Peyer's patch (tissue), 4 donors: Measurements from ENCODE around the gene DDIT3.

Source experiments
- POLR2A ChIP-seq, 2 donors: fragments of 450-650 bp; IDR thresholded peaks; one replicate each; pipeline ENCODE4 v1.5.1; 2017; ENCODE audit warnings: antibody characterized with exemption in 2 of 2, mild to moderate bottlenecking in 2 of 2, moderate library complexity in 2 of 2
- TF ChIP-seq, protein P1 (sequence below), 6 experiments: fragments of 450-650 bp in 4 of 6; fragments of 200-600 bp in 2 of 6; sonication (generic) in 1 of 6; IDR thresholded peaks; one replicate each; pipeline ENCODE4 v1.5.1; 2017 to 2019; ENCODE audit warnings: antibody characterized with exemption in 6 of 6, mild to moderate bottlenecking in 3 of 6, moderate library complexity in 1 of 6

DNA sequence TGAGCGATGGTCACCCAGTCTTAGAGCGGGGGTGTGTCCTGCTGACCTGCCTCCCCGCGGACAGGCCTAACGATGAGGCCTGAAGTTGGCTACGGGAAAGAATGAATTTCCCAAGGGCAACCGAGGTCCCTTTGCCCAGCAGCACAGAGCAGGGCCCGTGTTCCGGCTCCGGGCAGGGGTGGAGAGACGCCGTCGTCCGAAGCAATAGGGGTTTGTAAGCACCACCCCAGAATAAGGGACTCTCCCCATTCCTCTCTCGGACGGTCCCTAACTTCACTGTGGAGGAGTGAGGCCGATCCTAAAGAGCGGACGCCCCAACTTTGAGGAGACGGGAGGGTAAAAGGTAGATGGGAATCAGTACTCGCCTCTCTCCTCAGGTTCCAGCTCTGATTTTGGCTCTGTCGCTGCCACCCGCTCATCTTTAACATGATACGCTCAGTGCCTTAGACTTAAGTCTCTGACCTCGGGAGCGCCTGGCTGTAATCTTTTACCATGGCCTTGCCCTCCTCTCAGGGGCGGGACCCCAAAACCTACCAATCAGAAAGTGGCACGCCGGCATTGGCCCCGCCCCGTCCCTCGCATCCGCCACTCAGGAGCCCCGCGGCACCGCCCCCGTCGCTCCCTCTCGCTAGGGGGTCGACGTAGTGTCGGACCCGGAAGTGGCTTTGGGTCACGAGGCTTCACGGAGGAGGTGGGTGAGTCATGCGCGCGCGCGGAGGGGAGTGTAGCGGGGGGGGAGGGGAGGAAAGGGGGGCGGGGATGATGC lies at the start of gene DDIT3:
- TF ChIP-seq, protein P1, sequence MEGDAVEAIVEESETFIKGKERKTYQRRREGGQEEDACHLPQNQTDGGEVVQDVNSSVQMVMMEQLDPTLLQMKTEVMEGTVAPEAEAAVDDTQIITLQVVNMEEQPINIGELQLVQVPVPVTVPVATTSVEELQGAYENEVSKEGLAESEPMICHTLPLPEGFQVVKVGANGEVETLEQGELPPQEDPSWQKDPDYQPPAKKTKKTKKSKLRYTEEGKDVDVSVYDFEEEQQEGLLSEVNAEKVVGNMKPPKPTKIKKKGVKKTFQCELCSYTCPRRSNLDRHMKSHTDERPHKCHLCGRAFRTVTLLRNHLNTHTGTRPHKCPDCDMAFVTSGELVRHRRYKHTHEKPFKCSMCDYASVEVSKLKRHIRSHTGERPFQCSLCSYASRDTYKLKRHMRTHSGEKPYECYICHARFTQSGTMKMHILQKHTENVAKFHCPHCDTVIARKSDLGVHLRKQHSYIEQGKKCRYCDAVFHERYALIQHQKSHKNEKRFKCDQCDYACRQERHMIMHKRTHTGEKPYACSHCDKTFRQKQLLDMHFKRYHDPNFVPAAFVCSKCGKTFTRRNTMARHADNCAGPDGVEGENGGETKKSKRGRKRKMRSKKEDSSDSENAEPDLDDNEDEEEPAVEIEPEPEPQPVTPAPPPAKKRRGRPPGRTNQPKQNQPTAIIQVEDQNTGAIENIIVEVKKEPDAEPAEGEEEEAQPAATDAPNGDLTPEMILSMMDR (IDR thresholded peaks at IDR 0.05) = peak in 1 of 6 experiments; percentile 2
- peak; percentile 99 to 100 for TF ChIP-seq POLR2A (IDR thresholded peaks at IDR 0.05)
